Hepatocyte (in vitro differentiated cells): ENCODE results near the gene PAK1. TPM values are rescaled to one million over a fixed set of nuclear protein-coding genes. Genes with fewer than 3 reads are reported as not detected.

Source experiments
- DNase-seq: peaks from one replicate; pipeline ENCODE4 v3.0.0-alpha.2; 2016; ENCODE audit warnings: low spot score
- H2AFZ ChIP-seq: fragments of 200-600 bp; sonication (generic); 2 replicates; pipeline ENCODE4 v1.6.0; 2016; ENCODE audit warnings: antibody characterized with exemption, mild to moderate bottlenecking
- H3K27ac ChIP-seq: fragments of 200-600 bp; sonication (generic); 2 replicates; pipeline ENCODE4 v1.5.1; 2016; ENCODE audit warnings: mild to moderate bottlenecking
- H3K27me3 ChIP-seq: fragments of 200-600 bp; sonication (generic); 2 replicates; pipeline ENCODE4 v1.6.1; 2016
- H3K36me3 ChIP-seq: fragments of 200-600 bp; sonication (generic); replicated peaks from 2 replicates; pipeline ENCODE4 v1.5.1; 2016; ENCODE audit warnings: low read depth; ENCODE audit not compliant: insufficient read depth
- H3K4me1 ChIP-seq: fragments of 200-600 bp; sonication (generic); 2 replicates; pipeline ENCODE4 v1.5.1; 2016; ENCODE audit warnings: mild to moderate bottlenecking, moderate library complexity; ENCODE audit not compliant: insufficient read depth
- H3K4me2 ChIP-seq: fragments of 200-600 bp; sonication (generic); 2 replicates; pipeline ENCODE4 v1.6.0; 2016
- H3K4me3 ChIP-seq: fragments of 200-600 bp; sonication (generic); 2 replicates; pipeline ENCODE4 v1.5.1; 2016; ENCODE audit warnings: mild to moderate bottlenecking
- H3K79me2 ChIP-seq: fragments of 200-600 bp; sonication (generic); 2 replicates; pipeline ENCODE4 v1.6.0; 2017; ENCODE audit warnings: mild to moderate bottlenecking
- H3K9me2 ChIP-seq: fragments of 200-600 bp; sonication (generic); replicated peaks from 2 replicates; pipeline ENCODE4 v1.6.0; 2017; ENCODE audit warnings: mild to moderate bottlenecking; ENCODE audit not compliant: insufficient read depth
- H3K9me3 ChIP-seq: fragments of 200-600 bp; sonication (generic); 2 replicates; pipeline ENCODE4 v1.5.1; 2016; ENCODE audit warnings: low read depth, mild to moderate bottlenecking
- H4K20me1 ChIP-seq: fragments of 200-600 bp; sonication (generic); 2 replicates; pipeline ENCODE4 v1.6.0; 2016; ENCODE audit warnings: mild to moderate bottlenecking; ENCODE audit not compliant: insufficient read depth, poor library complexity, severe bottlenecking
- CTCF ChIP-seq: fragments of 200-600 bp; sonication (generic); IDR thresholded peaks from 2 replicates; pipeline ENCODE4 v1.5.1; 2016; ENCODE audit warnings: antibody characterized with exemption, mild to moderate bottlenecking; ENCODE audit not compliant: poor library complexity
- EZH2 ChIP-seq: fragments of 200-600 bp; sonication (generic); IDR thresholded peaks from 2 replicates; pipeline ENCODE4 v1.6.1; 2016; ENCODE audit warnings: antibody characterized with exemption, mild to moderate bottlenecking, borderline replicate concordance
- EZH2phosphoT487 ChIP-seq: fragments of 200-600 bp; sonication (generic); IDR thresholded peaks from one replicate; pipeline ENCODE4 v1.6.1; 2018; ENCODE audit warnings: antibody characterized with exemption, mild to moderate bottlenecking, low read depth, moderate library complexity; ENCODE audit not compliant: unreplicated experiment, severe bottlenecking
- WGBS: methylation state at CpG from one replicate; pipeline ENCODE4 v1.1.6; 2016; ENCODE audit warnings: low lambda C conversion rate; ENCODE audit errors: missing lambda C conversion rate; 5-methylcytosine and 5-hydroxymethylcytosine counted together
- polyA plus RNA-seq: library from polyadenylated mRNA; unstranded; fragments of >200 nt; fragmentation: Nextera tagmentation; extraction: Ambion mirVana; gene quantifications from 2 replicates; pipeline ENCODE4 v1.2.1, GENCODE V29; 2016
- total RNA-seq: library from RNA; depleted of rRNA; stranded (reverse); fragments of >200 nt; gene quantifications from 2 replicates; pipeline ENCODE4 v1.2.3, GENCODE V29; 2014

PAK1 gene
- total and polyA plus RNA-seq, 2 experiments from 2014 or later: 30.3 to 62.0 TPM

- DNase-seq: no peak
- WGBS: 98% methylated on average over 2 of the region's 2 CpGs
- Histone ChIP-seq H3K27me3 (no peaks in the 10 kb centered on the region), H3K4me2 (no peak overlapping the region), H3K4me1 (peaks cover 7% of the 10 kb centered on the region), H3K79me2 (peaks cover 3% of the 10 kb centered on the region), H3K4me3 (no peak overlapping the region), H3K36me3 (no peaks in the 10 kb centered on the region), H3K9me3 (no peaks in the 10 kb centered on the region), H3K27ac (no peak overlapping the region), H2AFZ (no peak overlapping the region), H4K20me1 (no peaks in the 10 kb centered on the region), H3K9me2 (no peaks in the 10 kb centered on the region)
- TF ChIP-seq EZH2 (no peak), EZH2phosphoT487 (no peak), CTCF (no peak)
Observed at GRCh38 chr11:77377734-77378133, 96.2 kb downstream of the PAK1 start.

DNA sequence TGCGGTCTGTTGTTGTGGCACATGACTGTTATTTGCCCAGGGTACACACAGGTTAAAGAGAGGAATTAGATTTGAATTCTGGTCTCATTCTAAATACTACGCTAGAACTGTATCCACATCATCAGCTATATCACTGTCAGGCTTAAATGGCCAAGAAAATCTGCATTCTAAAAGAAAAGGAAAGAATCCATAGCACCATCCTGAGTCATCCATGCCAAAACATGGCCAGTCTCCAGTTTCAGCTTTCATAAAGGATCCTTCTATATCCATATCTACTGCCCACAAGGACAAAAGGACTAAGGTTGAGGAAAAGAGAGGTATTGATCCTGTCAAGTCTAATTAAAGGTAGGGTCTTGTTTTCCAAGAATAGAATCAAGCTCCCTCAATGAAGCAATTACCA, 98.8 kb downstream of the PAK1 start:
- WGBS: 96% methylated on average over 2 of the region's 2 CpGs
- Histone ChIP-seq H3K79me2 (peaks cover 3% of the 10 kb centered on the region), H3K9me3 (no peaks in the 10 kb centered on the region), H4K20me1 (no peaks in the 10 kb centered on the region), H3K4me1 (peaks cover 7% of the 10 kb centered on the region), H3K4me2 (no peak overlapping the region), H3K27me3 (no peaks in the 10 kb centered on the region), H3K4me3 (no peak overlapping the region), H2AFZ (no peak overlapping the region), H3K9me2 (no peaks in the 10 kb centered on the region), H3K27ac (peak overlapping the region; percentile 21), H3K36me3 (no peaks in the 10 kb centered on the region)
- no peak for DNase-seq
- TF ChIP-seq CTCF (no peak), EZH2phosphoT487 (no peak), EZH2 (no peak)

GRCh38 chr11:77374611-77375031, 99.3 kb downstream of the PAK1 start:
- Histone ChIP-seq H2AFZ (no peak overlapping the region), H3K36me3 (no peaks in the 10 kb centered on the region), H3K27ac (peak overlapping the region; percentile 21), H3K4me3 (no peak overlapping the region), H3K4me1 (peaks cover 7% of the 10 kb centered on the region), H3K27me3 (no peaks in the 10 kb centered on the region), H4K20me1 (no peaks in the 10 kb centered on the region), H3K9me2 (no peaks in the 10 kb centered on the region), H3K79me2 (peaks cover 3% of the 10 kb centered on the region), H3K9me3 (no peaks in the 10 kb centered on the region), H3K4me2 (no peak overlapping the region)
- no peak for TF ChIP-seq EZH2
- TF ChIP-seq EZH2phosphoT487: no peak
- no peak for TF ChIP-seq CTCF
- DNase-seq: no peak
- 81% methylated on average over 3 of the region's 3 CpGs for WGBS

GRCh38 chr11:77374108-77374507, 99.8 kb downstream of the PAK1 start:
- TF ChIP-seq CTCF (no peak), EZH2phosphoT487 (no peak), EZH2 (no peak)
- peaks cover 7% of the 10 kb centered on the region for H3K4me1 ChIP-seq

More at GRCh38 chr11:77374108-77374507, 99.8 kb downstream of the PAK1 start:
- no peaks in the 10 kb centered on the region for H4K20me1 ChIP-seq
- WGBS: 75% methylated on average over 1 of the region's 1 CpG
- H3K4me3 ChIP-seq: no peak overlapping the region
- no peaks in the 10 kb centered on the region for H3K36me3 ChIP-seq
- H3K27me3 ChIP-seq: no peaks in the 10 kb centered on the region
- no peak for DNase-seq
- H3K9me2 ChIP-seq: no peaks in the 10 kb centered on the region
- no peak overlapping the region for H2AFZ ChIP-seq
- H3K27ac ChIP-seq: no peak overlapping the region
- H3K4me2 ChIP-seq: no peak overlapping the region
- no peaks in the 10 kb centered on the region for H3K9me3 ChIP-seq
- H3K79me2 ChIP-seq: peaks cover 3% of the 10 kb centered on the region
